T1000 (cell line): ENCODE measurements around the gene ICE2.

Source experiments
- DNase-seq: peaks from one replicate; lab custom pipeline; 2025; ENCODE audit warnings: mixed read lengths; lab: John Stamatoyannopoulos, UW

ICE2 gene

GRCh38 chr15:60496853-60497252 is 17.9 kb upstream of the ICE2 start:
- DNase-seq: no peak

- no peak for DNase-seq
Measured at GRCh38 chr15:60494108-60494507, 15.2 kb upstream of the ICE2 start.

- DNase-seq: no peak
Measured at GRCh38 chr15:60493166-60493565, 14.2 kb upstream of the ICE2 start.

DNA sequence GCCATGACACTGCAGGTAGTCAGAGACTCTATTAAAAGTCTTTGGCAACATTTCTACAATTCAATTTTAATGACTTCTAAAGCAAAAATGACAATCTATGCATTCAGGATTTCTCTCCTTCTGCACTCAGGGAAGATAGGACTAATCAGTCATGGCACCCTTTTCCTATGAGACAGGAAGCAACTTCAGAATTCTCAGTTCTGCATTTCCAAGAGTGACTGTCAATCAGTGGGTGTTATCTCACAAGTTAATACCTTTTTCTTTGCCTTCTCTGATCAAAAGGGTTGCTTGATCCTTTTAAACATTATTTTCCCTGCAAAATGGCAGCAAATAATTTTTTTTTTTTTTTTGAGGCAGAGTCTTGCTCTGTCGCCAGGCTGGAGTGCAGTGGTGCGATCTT is 7.8 kb upstream of the ICE2 start:
- no peak for DNase-seq

DNA sequence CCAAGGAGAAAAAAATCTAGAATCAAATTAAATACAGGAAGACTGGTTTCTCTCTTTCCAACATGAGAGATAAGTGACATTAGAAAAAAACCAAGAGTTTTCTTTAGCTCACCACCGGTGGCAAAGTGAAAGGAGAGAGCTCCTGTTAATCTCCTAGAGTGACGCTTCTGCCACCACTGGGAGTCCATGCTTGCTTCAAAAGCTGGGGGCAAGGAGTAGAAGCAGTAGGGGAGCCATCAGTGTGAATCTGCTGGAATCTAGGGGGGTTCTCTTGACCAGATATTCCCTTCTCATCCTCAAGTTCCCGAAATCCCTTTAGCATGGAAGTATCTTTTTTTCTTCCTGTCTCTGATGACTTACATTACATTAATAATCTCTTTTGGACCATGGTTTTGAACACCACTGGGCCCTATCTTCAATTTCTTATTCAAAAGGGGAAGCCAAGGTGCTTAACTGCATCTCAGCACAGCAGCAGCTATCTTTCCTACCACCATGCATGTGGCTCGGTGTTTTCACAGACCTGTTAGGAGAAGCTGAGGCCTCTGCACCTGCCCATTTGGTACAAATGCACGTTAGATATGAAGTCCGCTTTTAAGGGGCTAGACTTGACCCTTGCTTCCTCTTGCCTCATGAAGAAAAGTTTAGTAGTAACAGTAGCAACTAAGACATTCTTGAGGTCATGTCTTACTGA is 6.6 kb upstream of the ICE2 start:
- no peak for DNase-seq

- DNase-seq: no peak
Measured at GRCh38 chr15:60483042-60483441, 4.1 kb upstream of the ICE2 start.

GRCh38 chr15:60480888-60481287 is 1.9 kb upstream of the ICE2 start:
- DNase-seq: no peak

- no peak for DNase-seq
Measured at GRCh38 chr15:60480149-60480548, 1.2 kb upstream of the ICE2 start.

DNA sequence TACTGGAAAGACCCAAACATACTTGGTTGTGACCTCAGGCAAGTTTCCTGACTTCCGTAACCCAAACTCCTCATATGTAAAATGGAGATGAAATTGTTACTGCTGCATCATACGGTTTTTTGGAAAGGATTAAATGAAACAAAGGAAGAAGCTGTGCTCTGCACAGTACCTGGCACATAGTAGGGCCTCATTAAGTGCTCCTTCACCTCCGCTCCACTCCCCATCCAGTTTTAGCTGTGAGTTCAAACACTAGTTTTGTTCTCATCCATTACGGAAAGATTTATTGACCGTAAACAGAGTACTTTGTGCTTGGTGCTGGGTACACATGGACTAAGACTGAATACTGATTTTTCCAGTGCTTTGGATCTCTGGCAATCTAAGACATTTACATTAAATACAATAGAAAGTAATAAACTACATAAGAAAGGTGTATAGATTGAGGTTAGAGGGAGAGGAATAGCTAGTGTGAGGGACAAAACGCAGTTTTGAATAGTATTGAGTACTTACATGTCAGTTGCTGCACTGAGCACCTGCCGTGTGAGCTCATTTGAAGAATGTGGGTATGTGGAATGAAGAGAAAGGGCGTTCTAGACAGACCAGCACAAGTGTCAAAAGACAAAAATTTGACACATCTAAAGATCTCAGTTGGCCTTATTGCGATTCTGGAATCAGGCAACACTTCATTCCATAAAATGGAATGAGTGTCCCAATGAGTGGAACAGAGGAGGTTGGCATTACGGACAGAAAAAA is 594 bp upstream of the ICE2 start:
- DNase-seq: no peak

DNA sequence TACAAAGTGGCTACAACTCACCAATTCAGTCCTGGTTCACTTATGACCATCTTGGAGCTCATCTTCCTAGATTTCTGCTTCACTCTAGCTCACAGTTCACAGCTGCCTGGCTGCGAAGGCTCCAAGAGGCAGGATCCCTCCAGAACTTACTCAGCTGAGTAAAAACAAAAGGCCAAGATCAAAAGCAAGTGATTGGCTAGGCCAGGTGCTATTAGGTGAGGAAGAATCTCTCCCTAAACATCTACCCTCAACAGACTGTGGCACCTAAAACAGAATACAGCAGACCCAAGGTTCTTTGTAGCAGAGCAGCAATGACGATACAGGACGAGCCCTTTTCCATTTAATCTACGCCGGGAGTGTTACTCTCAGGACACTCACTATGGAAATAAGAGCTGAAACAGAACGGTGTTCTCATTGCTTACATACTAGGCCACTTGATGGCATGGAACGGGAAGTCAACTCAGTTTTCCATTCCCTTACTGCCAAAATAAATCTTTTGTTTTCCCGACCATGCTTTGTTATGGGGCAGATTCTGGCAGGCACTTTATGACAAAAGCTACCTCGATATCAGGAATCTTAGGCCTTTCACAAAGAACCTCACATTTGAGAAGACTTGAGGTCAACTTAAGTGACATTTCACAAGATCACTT is 901 bp downstream of the ICE2 start:
- no peak for DNase-seq

- DNase-seq: no peak
Measured at GRCh38 chr15:60477164-60477563, 1.8 kb downstream of the ICE2 start.

- no peak for DNase-seq
Measured at GRCh38 chr15:60476713-60477112, 2.2 kb downstream of the ICE2 start.

GRCh38 chr15:60473135-60473534 is 5.8 kb downstream of the ICE2 start:
- DNase-seq: no peak

- no peak for DNase-seq
Measured at GRCh38 chr15:60471314-60471713, 7.6 kb downstream of the ICE2 start.

DNA sequence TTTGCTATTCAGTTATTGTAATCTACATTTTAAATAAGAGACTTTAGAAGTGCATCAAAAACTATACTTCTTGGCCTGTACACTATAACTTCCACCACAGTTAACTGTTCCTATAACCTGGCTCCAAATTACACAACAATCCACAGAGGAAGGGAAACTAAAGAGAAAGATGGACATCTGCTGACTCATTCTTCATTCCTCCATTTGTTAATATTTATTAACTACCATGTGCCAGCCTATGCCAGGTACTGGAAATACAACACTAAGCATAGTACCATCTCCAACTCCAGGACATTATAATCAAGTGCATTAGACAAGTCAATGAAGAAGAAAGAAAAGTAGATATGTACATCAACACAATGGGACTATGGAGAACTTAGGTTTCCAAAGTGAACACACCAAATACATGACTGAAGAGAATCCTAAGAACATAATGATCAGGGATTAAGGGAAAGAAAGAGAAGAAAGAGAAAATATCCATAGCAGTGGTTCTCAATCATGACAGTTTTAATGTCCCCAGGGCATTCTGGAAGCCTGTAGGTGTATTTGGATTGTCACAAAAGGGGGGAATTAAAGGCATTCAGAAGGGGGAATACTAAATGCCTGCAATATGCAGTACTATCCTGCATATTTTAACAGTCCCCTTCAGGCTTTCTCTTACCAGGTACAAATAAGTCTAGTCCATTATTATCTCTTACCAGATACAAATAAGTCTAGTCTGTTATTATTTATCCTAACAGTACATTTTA is 8.9 kb downstream of the ICE2 start:
- no peak for DNase-seq

GRCh38 chr15:60464836-60465630 is 13.9 kb downstream of the ICE2 start:
- DNase-seq: no peak

- DNase-seq: no peak
Measured at GRCh38 chr15:60462027-60462426, 16.9 kb downstream of the ICE2 start.

GRCh38 chr15:60460931-60461330 is 18.0 kb downstream of the ICE2 start:
- DNase-seq: no peak

- DNase-seq: no peak
Measured at GRCh38 chr15:60458721-60459120, 20.2 kb downstream of the ICE2 start.

- DNase-seq: no peak
Measured at GRCh38 chr15:60457985-60458384, 21.0 kb downstream of the ICE2 start.

DNA sequence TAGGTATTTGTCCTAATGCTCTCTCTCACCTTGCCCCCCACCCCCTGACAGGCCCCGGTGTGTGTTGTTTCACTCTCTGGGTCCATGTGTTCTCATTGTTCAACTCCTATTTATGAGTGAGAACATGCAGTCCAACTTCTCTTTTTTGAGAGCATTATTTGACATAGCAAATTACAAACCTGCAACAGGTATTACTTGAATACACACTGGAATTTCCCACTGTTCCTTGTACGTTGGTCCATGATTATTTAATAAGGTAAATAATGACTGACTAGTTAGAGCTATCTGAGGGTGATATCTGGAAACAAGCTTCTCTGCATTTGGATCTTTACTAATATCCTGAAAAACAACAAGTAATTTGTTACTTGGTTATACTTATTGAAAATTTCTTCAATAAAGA is 24.1 kb downstream of the ICE2 start:
- no peak for DNase-seq
